ENCODE measurements around the gene MSH5.

GRCh38 chr6:31737991-31738979 is 1.5 kb upstream of the MSH5 start:
- TF ChIP-seq CTCF (conservative IDR thresholded peaks at IDR 0.05; ENCODE audit: low read length) (peak; percentile 68), EZH2phosphoT487 (IDR thresholded peaks at IDR 0.05; ENCODE audit: borderline replicate concordance, low read depth, low read length) (no peak)

Data from OCI-LY7 (cell line).